Activated CD4-positive, alpha-beta memory T cell treated with anti-CD3 and anti-CD28 coated beads, Interleukin-2, amount 10 ng/mL, durations not matched to agents 7 days and 5 days (primary cell): ENCODE data around the gene PHC2. TPM values are rescaled to one million over a fixed set of nuclear protein-coding genes. Genes with fewer than 3 reads are reported as not detected.

Experiments used
- CTCF ChIA-PET: fragments of 350-600 bp; sonication (Branson Sonifier 250); formaldehyde crosslinking; loops from one replicate; lab custom pipeline; 2021; ENCODE audit warnings: antibody characterized with exemption, inconsistent platforms; lab: Charles Lee
- POLR2A ChIA-PET: fragments of 350-600 bp; sonication (Branson Sonifier 250); formaldehyde crosslinking; loops from one replicate; lab custom pipeline; 2021; ENCODE audit warnings: antibody characterized with exemption; lab: Charles Lee
- DNase-seq: peaks from one replicate; pipeline ENCODE4 v3.0.0-alpha.2; 2020
- H3K27ac Mint-ChIP-seq: one replicate; pipeline ENCODE4 v1.8.0; 2021; ENCODE audit warnings: mild to moderate bottlenecking, mixed read lengths
- H3K27me3 Mint-ChIP-seq: one replicate; pipeline ENCODE4 v1.8.0; 2021; ENCODE audit warnings: mixed read lengths
- H3K36me3 Mint-ChIP-seq: one replicate; pipeline ENCODE4 v1.8.0; 2021; ENCODE audit warnings: low read depth, mixed read lengths
- H3K4me1 Mint-ChIP-seq: one replicate; pipeline ENCODE4 v1.8.0; 2021; ENCODE audit warnings: mixed read lengths
- H3K4me3 Mint-ChIP-seq: one replicate; pipeline ENCODE4 v1.8.0; 2021; ENCODE audit warnings: mild to moderate bottlenecking, mixed read lengths
- H3K9me3 Mint-ChIP-seq: one replicate; pipeline ENCODE4 v1.8.0; 2021; ENCODE audit warnings: mixed read lengths
- total RNA-seq, 2 experiments: library from RNA; stranded (reverse); gene quantifications; one replicate each; pipeline ENCODE4 v1.2.3, GENCODE V29; 2021

PHC2 gene
- total RNA-seq, 2 experiments from 2014 or later = 41.3 to 42.9 TPM

- DNase-seq = no peak
- Mint-ChIP-seq H3K27ac (no peak overlapping the region), H3K36me3 (no peaks in the 10 kb centered on the region), H3K4me3 (no peak overlapping the region), H3K27me3 (peaks cover 28% of the 10 kb centered on the region), H3K9me3 (no peaks in the 10 kb centered on the region), H3K4me1 (peaks cover 7% of the 10 kb centered on the region)
- ChIA-PET POLR2A (no interaction called here), CTCF (interaction anchor here (0.6 kb wide), 1 partner anchor 27 kb away, joined by 3 read pairs; no protein-coding TSS in a partner anchor)
Measured at GRCh38 chr1:33428661-33429060, 2.2 kb downstream of the PHC2 start.

- no peak overlapping the region for H3K27ac Mint-ChIP-seq
- peaks cover 7% of the 10 kb centered on the region for H3K4me1 Mint-ChIP-seq
- POLR2A ChIA-PET = no interaction called here
- no peaks in the 10 kb centered on the region for H3K36me3 Mint-ChIP-seq
- H3K27me3 Mint-ChIP-seq = peaks cover 34% of the 10 kb centered on the region
- H3K9me3 Mint-ChIP-seq = no peaks in the 10 kb centered on the region
- CTCF ChIA-PET = no interaction called here
- H3K4me3 Mint-ChIP-seq = no peak overlapping the region
- no peak for DNase-seq
Measured at GRCh38 chr1:33426916-33427315, 4.0 kb downstream of the PHC2 start.

- Mint-ChIP-seq H3K4me1 (peaks cover 5% of the 10 kb centered on the region), H3K27me3 (peaks cover 38% of the 10 kb centered on the region), H3K27ac (no peak overlapping the region), H3K36me3 (no peaks in the 10 kb centered on the region), H3K9me3 (no peaks in the 10 kb centered on the region), H3K4me3 (no peak overlapping the region)
- ChIA-PET POLR2A (no interaction called here), CTCF (no interaction called here)
- DNase-seq = no peak
Measured at GRCh38 chr1:33425900-33426299, 5.0 kb downstream of the PHC2 start.

GRCh38 chr1:33424610-33425009 lies 6.3 kb downstream of the PHC2 start:
- Mint-ChIP-seq H3K27ac (no peak overlapping the region), H3K36me3 (no peaks in the 10 kb centered on the region), H3K4me1 (peaks cover 5% of the 10 kb centered on the region), H3K9me3 (no peaks in the 10 kb centered on the region), H3K4me3 (no peak overlapping the region), H3K27me3 (peaks cover 41% of the 10 kb centered on the region)
- ChIA-PET CTCF (interaction anchor here (0.6 kb wide), 1 partner anchor 956 kb away, joined by 3 read pairs; no protein-coding TSS in a partner anchor), POLR2A (no interaction called here)
- DNase-seq = no peak

- no peak for DNase-seq
- peaks cover 5% of the 10 kb centered on the region for H3K4me1 Mint-ChIP-seq
- no peaks in the 10 kb centered on the region for H3K36me3 Mint-ChIP-seq
- no peaks in the 10 kb centered on the region for H3K9me3 Mint-ChIP-seq
- H3K4me3 Mint-ChIP-seq = no peak overlapping the region
- H3K27me3 Mint-ChIP-seq = peaks cover 41% of the 10 kb centered on the region
- POLR2A ChIA-PET = no interaction called here
- CTCF ChIA-PET = no interaction called here
- no peak overlapping the region for H3K27ac Mint-ChIP-seq
Measured at GRCh38 chr1:33424205-33424604, 6.7 kb downstream of the PHC2 start.

GRCh38 chr1:33420870-33421775 lies 9.8 kb downstream of the PHC2 start:
- no peak overlapping the region for H3K4me3 Mint-ChIP-seq
- ChIA-PET POLR2A (no interaction called here), CTCF (no interaction called here)
- H3K4me1 Mint-ChIP-seq = peaks cover 5% of the 10 kb centered on the region
- H3K27ac Mint-ChIP-seq = no peak overlapping the region
- peaks cover 2% of the 10 kb centered on the region for H3K9me3 Mint-ChIP-seq
- peaks cover 48% of the 10 kb centered on the region for H3K27me3 Mint-ChIP-seq
- no peaks in the 10 kb centered on the region for H3K36me3 Mint-ChIP-seq
- DNase-seq = no peak

- POLR2A ChIA-PET = no interaction called here
- H3K36me3 Mint-ChIP-seq = peaks cover 4% of the 10 kb centered on the region
- CTCF ChIA-PET = interaction anchor here (0.6 kb wide), 1 partner anchor 11 kb away, joined by 3 read pairs; no protein-coding TSS in a partner anchor
- DNase-seq = no peak
- no peak overlapping the region for H3K4me3 Mint-ChIP-seq
- peaks cover 15% of the 10 kb centered on the region for H3K9me3 Mint-ChIP-seq
- no peaks in the 10 kb centered on the region for H3K4me1 Mint-ChIP-seq
- H3K27me3 Mint-ChIP-seq = peaks cover 43% of the 10 kb centered on the region
- no peak overlapping the region for H3K27ac Mint-ChIP-seq
Measured at GRCh38 chr1:33418811-33419210, 12.1 kb downstream of the PHC2 start.

- Mint-ChIP-seq H3K27ac (no peak overlapping the region), H3K4me3 (no peak overlapping the region), H3K4me1 (no peaks in the 10 kb centered on the region), H3K9me3 (peaks cover 15% of the 10 kb centered on the region), H3K36me3 (peaks cover 4% of the 10 kb centered on the region), H3K27me3 (peaks cover 37% of the 10 kb centered on the region)
- ChIA-PET CTCF (no interaction called here), POLR2A (no interaction called here)
- DNase-seq = no peak
Measured at GRCh38 chr1:33414879-33415278, 16.0 kb downstream of the PHC2 start.

GRCh38 chr1:33410091-33410701 lies 20.7 kb downstream of the PHC2 start:
- ChIA-PET POLR2A (no interaction called here), CTCF (no interaction called here)
- DNase-seq = no peak
- peaks cover 4% of the 10 kb centered on the region for H3K9me3 Mint-ChIP-seq
- H3K27me3 Mint-ChIP-seq = peaks cover 38% of the 10 kb centered on the region
- H3K36me3 Mint-ChIP-seq = no peaks in the 10 kb centered on the region
- no peak overlapping the region for H3K27ac Mint-ChIP-seq
- no peak overlapping the region for H3K4me3 Mint-ChIP-seq
- no peaks in the 10 kb centered on the region for H3K4me1 Mint-ChIP-seq

GRCh38 chr1:33408093-33408436 lies 22.8 kb downstream of the PHC2 start:
- H3K36me3 Mint-ChIP-seq = no peaks in the 10 kb centered on the region
- no peaks in the 10 kb centered on the region for H3K4me1 Mint-ChIP-seq
- ChIA-PET POLR2A (no interaction called here), CTCF (no interaction called here)
- DNase-seq = no peak
- H3K27ac Mint-ChIP-seq = no peak overlapping the region
- no peaks in the 10 kb centered on the region for H3K9me3 Mint-ChIP-seq
- H3K27me3 Mint-ChIP-seq = peaks cover 49% of the 10 kb centered on the region
- no peak overlapping the region for H3K4me3 Mint-ChIP-seq

GRCh38 chr1:33407352-33408092 lies 23.4 kb downstream of the PHC2 start:
- Mint-ChIP-seq H3K4me3 (no peak overlapping the region), H3K9me3 (no peaks in the 10 kb centered on the region), H3K27ac (no peak overlapping the region), H3K4me1 (no peaks in the 10 kb centered on the region), H3K27me3 (peaks cover 47% of the 10 kb centered on the region), H3K36me3 (no peaks in the 10 kb centered on the region)
- ChIA-PET POLR2A (no interaction called here), CTCF (no interaction called here)
- no peak for DNase-seq

- DNase-seq = no peak
- Mint-ChIP-seq H3K36me3 (no peaks in the 10 kb centered on the region), H3K27ac (no peak overlapping the region), H3K27me3 (peaks cover 35% of the 10 kb centered on the region), H3K9me3 (no peaks in the 10 kb centered on the region), H3K4me3 (no peak overlapping the region), H3K4me1 (no peaks in the 10 kb centered on the region)
- ChIA-PET CTCF (no interaction called here), POLR2A (no interaction called here)
Measured at GRCh38 chr1:33402206-33402605, 28.7 kb downstream of the PHC2 start.

GRCh38 chr1:33401471-33401870 lies 29.4 kb downstream of the PHC2 start:
- Mint-ChIP-seq H3K9me3 (no peaks in the 10 kb centered on the region), H3K27me3 (peaks cover 30% of the 10 kb centered on the region), H3K27ac (no peak overlapping the region), H3K36me3 (no peaks in the 10 kb centered on the region), H3K4me3 (no peak overlapping the region), H3K4me1 (peaks cover 6% of the 10 kb centered on the region)
- DNase-seq = no peak
- CTCF ChIA-PET = interaction anchor here (1.3 kb wide), 1 partner anchor 70 kb away, joined by 4 read pairs; no protein-coding TSS in a partner anchor
- POLR2A ChIA-PET = no interaction called here
